ENCODE measurements around the gene TJP3.

The TJP3 gene

GRCh38 chr19:3792114-3792513 lies 83.9 kb downstream of the TJP3 start:
- no peak for TF ChIP-seq REST (IDR thresholded peaks at IDR 0.05; ENCODE audit: low read depth)
- no peak for TF ChIP-seq USF1 (IDR thresholded peaks at IDR 0.05)
- TF ChIP-seq TCF12 (IDR thresholded peaks at IDR 0.05; ENCODE audit: low read depth), result no peak
- TF ChIP-seq FOXM1 (IDR thresholded peaks at IDR 0.05; ENCODE audit: borderline replicate concordance, low read depth), result no peak
- no peak for TF ChIP-seq RAD21 (IDR thresholded peaks at IDR 0.05; ENCODE audit: low read depth)
- TF ChIP-seq EGR1 (IDR thresholded peaks at IDR 0.05), result no peak
- no peak for TF ChIP-seq EP300 (IDR thresholded peaks at IDR 0.05; ENCODE audit: borderline replicate concordance)
- no peak for TF ChIP-seq TEAD4 (IDR thresholded peaks at IDR 0.05)

- TF ChIP-seq ZBTB7A (IDR thresholded peaks at IDR 0.05; ENCODE audit: low read depth), result no peak
- no peak for TF ChIP-seq EP300 (IDR thresholded peaks at IDR 0.05; ENCODE audit: borderline replicate concordance)
- no peak for TF ChIP-seq TAF1 (IDR thresholded peaks at IDR 0.05; ENCODE audit: low read depth)
- TF ChIP-seq REST (IDR thresholded peaks at IDR 0.05; ENCODE audit: low read depth), result no peak
- no peak for TF ChIP-seq FOXM1 (IDR thresholded peaks at IDR 0.05; ENCODE audit: borderline replicate concordance, low read depth)
- TF ChIP-seq NFIC (IDR thresholded peaks at IDR 0.05), result no peak
- TF ChIP-seq USF1 (IDR thresholded peaks at IDR 0.05), result no peak
- TF ChIP-seq TEAD4 (IDR thresholded peaks at IDR 0.05), result no peak
These were observed 85.6 kb downstream of the TJP3 start for GRCh38 chr19:3793799-3794198.

GRCh38 chr19:3796358-3796757 lies 88.2 kb downstream of the TJP3 start:
- TF ChIP-seq ZBTB7A (IDR thresholded peaks at IDR 0.05; ENCODE audit: low read depth) (no peak), YY1 (IDR thresholded peaks at IDR 0.05; ENCODE audit: low read depth) (no peak), TCF12 (IDR thresholded peaks at IDR 0.05; ENCODE audit: low read depth) (no peak), MAX (IDR thresholded peaks at IDR 0.05) (no peak), TEAD4 (IDR thresholded peaks at IDR 0.05) (no peak), CEBPB (IDR thresholded peaks at IDR 0.05) (no peak), RAD21 (IDR thresholded peaks at IDR 0.05; ENCODE audit: low read depth) (no peak), FOXM1 (IDR thresholded peaks at IDR 0.05; ENCODE audit: borderline replicate concordance, low read depth) (no peak), CREB1 (IDR thresholded peaks at IDR 0.05; ENCODE audit: low read depth) (no peak), REST (IDR thresholded peaks at IDR 0.05; ENCODE audit: low read depth) (no peak), USF1 (IDR thresholded peaks at IDR 0.05) (no peak), EGR1 (IDR thresholded peaks at IDR 0.05) (no peak), NFIC (IDR thresholded peaks at IDR 0.05) (no peak), TAF1 (IDR thresholded peaks at IDR 0.05; ENCODE audit: low read depth) (no peak), EP300 (IDR thresholded peaks at IDR 0.05; ENCODE audit: borderline replicate concordance) (no peak)

GRCh38 chr19:3798137-3798536 lies 90.0 kb downstream of the TJP3 start:
- no peak for TF ChIP-seq CEBPB (IDR thresholded peaks at IDR 0.05)
- TF ChIP-seq USF1 (IDR thresholded peaks at IDR 0.05), result no peak
- TF ChIP-seq YY1 (IDR thresholded peaks at IDR 0.05; ENCODE audit: low read depth), result no peak
- no peak for TF ChIP-seq CREB1 (IDR thresholded peaks at IDR 0.05; ENCODE audit: low read depth)
- no peak for TF ChIP-seq TEAD4 (IDR thresholded peaks at IDR 0.05)
- TF ChIP-seq MAX (IDR thresholded peaks at IDR 0.05), result no peak
- TF ChIP-seq REST (IDR thresholded peaks at IDR 0.05; ENCODE audit: low read depth), result no peak
- TF ChIP-seq FOXM1 (IDR thresholded peaks at IDR 0.05; ENCODE audit: borderline replicate concordance, low read depth), result no peak
- no peak for TF ChIP-seq EGR1 (IDR thresholded peaks at IDR 0.05)
- TF ChIP-seq TAF1 (IDR thresholded peaks at IDR 0.05; ENCODE audit: low read depth), result no peak
- no peak for TF ChIP-seq NFIC (IDR thresholded peaks at IDR 0.05)
- TF ChIP-seq TCF12 (IDR thresholded peaks at IDR 0.05; ENCODE audit: low read depth), result no peak
- no peak for TF ChIP-seq RAD21 (IDR thresholded peaks at IDR 0.05; ENCODE audit: low read depth)
- no peak for TF ChIP-seq ZBTB7A (IDR thresholded peaks at IDR 0.05; ENCODE audit: low read depth)
- TF ChIP-seq EP300 (IDR thresholded peaks at IDR 0.05; ENCODE audit: borderline replicate concordance), result no peak
